ELR (cell line): ENCODE measurements around the gene SCP2.
"Not testable (repeated sequence)": the region's sequence is repeated elsewhere in the genome, so short reads cannot be mapped to it uniquely, and the experiment has no call there.

Experiments used
- DNase-seq: peaks from one replicate; pipeline ENCODE4 v3.0.0-alpha.2; 2015; ENCODE audit warnings: low read depth

SCP2 gene

DNA sequence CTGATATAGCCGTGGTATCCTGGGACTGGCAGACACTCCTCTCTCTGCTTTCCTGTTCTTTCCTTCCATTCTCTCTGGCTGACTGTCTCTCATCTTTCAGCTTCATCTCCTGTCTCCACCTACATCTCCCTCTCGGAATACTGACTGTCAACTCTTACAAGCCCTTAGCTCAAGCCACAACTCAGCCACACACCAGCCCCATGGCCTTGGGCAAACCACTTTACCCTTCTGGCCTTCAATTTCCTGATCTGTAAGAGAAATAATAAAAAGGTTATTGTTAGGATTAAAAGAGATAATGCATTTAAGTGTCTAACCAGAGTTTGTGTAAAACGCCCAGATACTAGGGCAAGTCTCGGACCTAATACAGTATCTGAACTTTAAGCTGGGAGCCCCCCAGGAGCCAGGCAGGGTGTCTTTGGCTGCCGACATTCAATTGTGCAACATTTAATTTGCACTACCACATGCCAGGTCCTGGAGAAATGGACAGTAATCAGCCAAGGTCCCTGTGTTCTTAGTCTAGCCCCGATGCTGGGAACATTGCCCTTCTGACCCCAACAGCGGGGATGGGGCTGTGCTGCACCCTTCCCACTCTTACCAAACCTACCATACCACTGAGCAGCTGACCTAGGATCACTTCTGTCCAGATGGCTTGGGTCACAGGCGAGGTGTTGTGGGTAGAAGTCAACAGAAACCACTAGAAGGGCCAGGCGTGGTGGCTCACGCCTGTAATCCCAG is 10.7 kb upstream of the SCP2 start:
- DNase-seq = no peak

DNA sequence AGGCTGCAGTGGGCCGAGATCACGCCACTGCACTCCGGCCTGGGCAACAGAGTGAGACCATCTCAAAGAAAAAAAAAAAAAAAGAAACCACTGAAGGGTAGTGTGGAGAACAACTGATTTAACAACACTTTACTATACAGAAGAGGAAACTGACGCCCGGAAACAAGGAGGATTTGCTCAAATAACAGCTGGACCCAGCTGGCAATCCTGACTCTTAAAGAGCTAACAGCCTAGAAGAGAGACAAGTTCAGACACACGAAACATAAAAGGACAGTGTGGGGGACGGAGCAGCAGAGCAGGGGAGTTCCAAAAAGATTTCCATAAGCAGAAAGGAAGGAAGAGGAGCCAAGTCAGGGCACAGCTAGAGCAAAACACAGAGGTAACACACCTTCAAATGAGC is 9.9 kb upstream of the SCP2 start:
- no peak for DNase-seq

DNA sequence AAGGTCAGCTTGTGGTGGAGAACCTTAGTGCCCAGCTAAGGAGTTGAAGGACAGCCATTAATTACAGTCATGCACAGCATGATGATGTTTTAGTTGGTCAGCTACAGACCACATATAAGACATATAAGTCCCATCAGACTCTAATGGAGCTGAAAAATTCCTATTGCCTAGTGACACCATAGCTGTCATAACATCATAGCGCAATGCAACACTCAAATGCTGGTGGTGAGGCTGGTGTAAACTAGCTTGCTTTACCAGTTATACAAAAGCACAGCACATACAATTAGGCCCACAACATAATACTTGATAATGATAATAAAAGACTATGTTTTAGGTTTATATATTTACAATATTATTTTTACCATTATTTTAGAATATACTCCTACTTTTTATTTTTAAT is 9.5 kb upstream of the SCP2 start:
- DNase-seq = no peak

DNA sequence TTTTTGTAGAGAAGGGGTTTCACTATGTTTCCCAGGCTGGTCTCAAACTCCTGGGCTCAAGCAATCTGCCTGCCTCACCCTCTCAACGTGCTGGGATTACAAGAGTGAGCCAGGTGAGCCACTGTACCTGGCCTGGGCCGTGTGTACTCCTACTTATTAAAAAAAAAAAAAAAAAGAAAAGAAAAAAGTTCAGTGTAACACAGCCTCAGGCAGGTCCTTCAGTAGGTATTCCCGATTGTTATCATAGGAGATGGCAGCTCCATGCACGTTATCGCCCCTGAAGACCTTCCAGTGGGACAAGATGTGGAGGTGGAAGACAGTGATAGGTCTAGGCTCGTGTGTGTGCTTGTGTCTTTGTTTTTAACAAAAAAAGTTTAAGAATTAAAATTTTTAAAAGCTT is 8.9 kb upstream of the SCP2 start:
- DNase-seq = no peak

DNA sequence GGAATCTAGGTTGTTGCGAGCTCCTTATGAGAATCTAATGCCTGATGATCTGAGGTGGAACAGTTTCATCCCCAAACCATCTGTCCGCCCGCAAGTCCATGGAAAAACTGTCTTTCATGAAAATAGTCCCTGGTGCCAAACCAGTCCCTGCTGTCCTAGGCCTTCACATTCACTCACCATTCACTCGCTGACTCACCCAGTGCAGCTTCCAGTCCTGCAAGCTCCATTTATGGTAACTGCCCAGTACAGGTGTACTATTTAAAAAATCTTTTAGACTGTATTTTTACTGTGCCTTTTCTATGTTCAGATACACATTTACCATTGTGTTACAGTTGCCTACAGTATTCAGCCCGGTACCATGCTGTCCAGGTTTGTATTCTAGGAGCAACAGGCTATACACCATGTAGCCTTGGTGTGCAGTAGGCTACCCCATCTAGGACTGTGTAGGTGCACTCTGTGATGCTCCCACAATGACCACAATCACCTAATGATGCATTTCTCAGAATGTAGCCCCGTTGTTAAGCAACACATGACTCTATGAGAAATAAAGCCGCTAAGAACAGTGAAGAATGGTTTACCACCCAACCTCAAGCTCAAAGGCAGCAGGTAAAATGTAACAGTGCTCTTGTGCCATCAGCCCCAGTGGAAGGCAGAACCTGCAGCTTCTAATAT is 7.9 kb upstream of the SCP2 start:
- no peak for DNase-seq

DNA sequence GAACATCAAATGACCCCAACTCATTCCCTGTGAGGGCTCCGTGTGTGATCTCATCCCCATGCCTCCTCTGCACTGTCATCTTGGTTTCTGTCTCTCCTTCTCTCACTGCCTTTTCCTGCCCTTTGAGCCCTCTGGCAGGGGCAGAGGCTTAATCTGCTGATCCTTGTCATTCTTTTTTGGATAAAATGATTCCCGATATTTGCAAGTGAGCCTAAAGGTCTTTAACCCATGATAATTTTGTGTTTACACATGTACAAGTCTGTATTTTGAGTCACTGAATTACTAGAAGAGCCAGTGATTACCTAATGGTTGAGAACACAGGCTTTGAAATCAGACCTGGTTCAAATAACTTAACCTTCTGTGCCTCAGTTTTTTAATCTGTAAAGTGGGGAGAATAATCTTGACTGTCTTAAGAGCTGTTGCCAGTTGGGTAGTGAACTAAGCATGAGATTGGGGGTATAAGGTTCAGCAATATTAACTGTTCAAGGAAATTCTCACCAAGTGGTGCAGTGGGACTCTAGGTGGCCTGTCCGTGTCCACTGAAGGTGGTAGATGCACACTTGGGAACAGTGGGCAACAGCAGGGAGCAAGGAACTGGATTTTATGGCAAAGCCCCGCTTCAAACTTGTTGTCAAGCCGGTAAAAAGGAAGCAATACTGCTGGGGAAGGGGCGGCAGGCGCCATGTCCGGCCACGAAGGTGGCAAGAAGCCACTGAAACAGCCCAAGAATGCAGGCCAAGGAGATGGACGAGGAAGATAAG is 7.2 kb upstream of the SCP2 start:
- no peak for DNase-seq

DNA sequence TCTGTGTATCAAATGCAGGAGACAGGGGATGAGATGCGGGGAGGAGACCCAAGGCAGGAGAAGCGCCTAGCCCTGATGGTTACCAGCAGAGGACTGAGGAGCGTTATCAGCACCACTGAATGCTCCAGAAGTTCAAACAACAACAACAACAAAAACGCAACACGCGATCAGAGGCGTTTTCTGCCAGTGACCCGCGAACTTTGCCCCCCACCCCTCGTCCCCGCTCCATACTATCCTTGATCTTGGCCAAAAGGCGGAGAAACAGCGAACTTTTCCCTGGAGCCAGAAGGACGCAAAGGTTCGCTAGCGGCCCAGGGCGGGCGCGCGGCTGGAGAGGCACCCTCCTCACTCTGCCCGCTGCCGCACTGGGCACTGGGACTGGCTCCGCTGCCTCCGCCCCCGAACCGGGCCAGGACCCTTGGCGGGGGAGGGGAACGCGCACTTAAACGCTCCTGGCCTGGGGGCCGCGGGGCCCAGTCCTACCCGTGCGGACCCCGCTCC is 6.2 kb upstream of the SCP2 start:
- peak; percentile 35 for DNase-seq

DNA sequence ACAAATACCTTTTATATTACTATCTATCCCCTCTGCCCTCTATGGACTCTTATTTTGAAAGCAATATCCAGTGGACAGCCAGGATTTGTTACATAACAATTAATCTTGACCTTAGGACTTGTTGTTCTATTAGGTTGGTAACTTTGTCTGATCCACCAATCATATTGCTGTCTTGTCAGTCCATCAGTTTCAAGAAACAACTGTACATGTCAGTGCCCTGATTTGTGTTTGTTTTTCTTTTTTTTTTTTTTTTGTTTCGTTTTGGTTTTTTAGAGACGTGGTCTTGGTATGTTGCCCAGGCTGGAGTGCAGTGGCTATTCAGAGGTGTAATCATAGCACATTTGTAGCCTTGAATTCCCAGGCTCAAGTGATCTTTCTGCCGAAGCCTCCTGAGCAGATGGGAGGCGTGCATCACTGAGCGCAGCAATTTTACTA is 1.5 kb upstream of the SCP2 start:
- DNase-seq = no peak

DNA sequence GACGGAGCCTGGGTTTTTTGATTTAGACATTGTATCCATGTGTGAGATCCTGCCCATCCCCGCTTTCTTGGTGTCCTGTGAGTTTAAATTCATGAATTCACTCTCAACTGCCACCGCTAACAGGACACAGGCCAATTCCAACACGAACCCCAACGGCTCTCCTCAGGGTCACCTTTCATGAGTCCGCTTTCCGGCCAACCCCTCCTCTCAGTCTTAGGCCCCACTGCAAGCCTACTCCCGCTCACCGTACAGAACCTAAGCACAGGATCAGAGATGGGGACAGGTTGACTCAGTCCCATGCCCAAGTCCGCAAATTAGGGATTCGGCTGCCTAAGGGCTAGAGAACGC is 238 bp upstream of the SCP2 start:
- DNase-seq = no peak

DNA sequence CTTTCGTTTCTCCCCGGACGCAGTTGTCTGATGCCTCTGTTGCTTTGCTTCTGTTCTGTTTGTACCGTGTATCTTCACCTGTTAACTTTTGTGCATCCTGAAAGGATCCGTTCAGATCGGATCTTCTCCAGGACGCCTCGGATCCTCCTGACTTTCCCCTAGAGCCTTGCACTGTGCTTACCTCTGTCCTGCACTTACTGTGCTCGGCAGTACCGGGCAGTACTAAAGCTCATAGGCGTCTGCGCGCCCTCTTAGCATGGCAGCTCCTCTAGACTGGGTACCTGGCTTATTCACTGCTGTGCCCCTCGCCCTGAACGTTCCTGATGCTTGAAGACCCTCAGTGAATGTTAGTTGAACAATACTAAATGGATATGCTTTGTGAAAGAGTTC is 934 bp downstream of the SCP2 start:
- no peak for DNase-seq

DNA sequence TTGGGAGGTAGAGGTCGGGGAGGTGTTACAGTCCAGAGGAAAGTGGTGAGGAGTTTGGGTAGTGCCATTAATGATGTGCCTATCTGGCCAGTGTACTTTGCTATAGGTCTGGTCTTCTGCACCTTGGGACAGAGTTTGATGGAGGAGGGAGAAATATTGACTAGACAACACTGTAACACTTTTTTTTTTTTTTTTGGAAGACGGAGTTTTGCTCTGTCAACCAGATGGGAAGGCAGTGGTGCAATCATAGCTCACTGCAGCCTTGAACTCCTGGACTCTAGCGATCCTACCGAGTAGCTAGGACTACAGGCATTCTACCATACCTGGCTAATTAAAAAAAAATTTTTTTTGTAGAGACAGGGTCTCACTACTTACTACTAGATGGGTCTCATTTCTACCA is 1.9 kb downstream of the SCP2 start:
- DNase-seq = no peak

DNA sequence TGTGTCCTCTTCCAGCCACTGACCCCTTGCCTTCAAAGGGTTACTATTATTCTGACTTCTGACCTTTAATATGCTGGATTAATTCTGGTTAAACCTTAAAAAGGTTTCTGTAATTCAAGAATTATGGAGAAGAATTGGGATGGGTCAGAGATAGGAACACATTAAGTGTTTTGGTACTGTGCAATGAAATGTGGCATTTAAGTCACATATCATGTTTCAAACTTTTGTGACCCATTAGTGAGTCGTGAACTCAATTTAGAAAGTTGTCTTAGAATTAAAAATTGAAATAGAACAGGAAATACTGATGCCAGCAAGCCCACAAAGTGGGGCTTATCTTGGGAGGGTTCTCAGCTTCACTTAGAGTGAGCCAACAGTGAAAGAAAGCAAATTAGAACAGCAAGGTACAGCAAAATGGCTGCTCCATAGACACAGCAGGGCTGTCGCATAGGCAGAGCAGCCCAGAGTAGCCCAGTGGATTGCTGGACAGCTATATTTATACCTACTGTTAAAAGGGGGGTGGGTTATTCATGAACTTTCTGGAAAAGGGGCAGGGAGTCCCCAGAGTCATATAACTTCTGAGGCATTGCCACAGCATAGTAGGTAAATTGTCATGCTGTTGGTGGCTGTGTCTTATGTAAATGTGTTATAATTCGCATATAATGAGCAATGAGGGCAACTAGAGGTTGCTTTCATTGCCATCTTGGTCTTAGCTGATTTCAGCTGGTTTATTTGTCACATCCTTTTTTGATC is 10.5 kb downstream of the SCP2 start:
- no peak for DNase-seq

DNA sequence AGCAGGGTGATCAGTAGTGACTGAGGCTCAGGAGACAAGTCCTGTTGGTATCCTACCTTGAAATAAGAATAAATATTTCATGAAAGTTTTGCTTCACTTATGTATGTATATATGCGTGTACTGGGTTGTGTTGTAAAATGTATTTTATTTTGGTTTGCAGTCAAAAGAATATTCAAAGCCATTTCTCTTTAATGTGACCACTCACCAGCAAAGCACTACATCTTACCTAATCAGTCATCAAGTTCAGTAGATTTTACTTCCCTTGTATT is 11.0 kb downstream of the SCP2 start:
- DNase-seq = no peak

DNA sequence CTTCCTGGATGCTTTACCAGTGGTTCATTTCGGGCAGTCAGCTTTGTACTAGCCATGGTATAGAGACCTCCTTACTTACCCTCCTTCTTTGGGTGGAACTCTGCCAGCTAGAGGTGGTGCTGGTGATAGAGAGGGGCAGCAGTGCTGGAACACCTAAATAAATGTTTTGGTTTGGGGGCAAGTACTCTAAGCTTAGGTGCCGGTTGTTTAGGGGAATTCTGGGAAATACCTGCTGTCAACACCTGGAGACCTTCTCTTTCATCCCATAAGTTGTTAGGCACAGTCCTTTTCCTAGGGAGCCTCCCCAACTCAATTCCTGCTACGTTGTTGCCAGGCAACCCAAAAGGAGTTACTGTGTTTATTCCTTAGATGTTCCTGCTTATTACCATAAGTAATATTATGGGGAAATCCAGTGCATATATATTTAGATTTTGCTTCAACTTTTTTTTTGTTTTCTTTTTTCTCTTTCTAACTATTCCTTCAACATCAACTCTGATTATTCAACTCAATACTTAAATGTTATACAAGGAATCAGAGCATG is 16.9 kb downstream of the SCP2 start:
- DNase-seq = no peak

DNA sequence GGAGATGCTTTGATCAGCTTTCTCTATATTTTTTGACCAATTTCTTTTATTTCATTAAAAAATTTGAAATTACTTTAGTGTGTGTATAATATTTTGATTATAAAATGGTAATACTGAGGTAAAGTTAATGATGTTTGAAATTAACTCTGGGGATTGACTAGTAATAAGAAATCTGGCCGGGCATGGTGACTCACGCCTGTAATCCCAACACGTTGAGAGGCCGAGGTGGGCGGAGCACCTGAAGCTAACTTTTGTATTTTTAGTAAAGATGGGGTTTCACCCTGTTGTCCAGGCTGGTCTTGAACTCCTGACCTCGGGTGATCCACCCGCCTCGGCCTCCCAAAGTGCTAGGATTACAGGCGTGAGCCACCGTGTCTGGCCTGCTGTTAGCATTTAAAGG is 17.5 kb downstream of the SCP2 start:
- no peak for DNase-seq

DNA sequence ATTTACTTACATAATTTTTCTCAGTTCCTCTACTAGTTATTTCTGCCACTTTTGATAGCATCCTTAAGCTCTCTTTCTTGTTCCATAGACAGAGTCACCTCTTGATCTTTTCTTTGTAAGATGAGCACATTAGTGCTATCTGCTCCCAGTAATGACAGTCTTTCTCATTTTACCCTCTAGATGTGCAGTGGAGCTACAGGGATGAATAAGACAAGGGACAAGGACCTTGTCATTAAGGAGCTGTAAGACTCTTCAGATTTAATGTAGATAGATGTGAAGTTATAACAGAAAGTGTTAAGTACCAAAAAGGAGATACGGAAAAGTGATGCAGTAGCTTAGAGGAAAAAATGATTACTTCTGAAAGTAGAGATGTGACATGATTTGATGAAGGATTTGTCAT is 20.4 kb downstream of the SCP2 start:
- DNase-seq = no peak

DNA sequence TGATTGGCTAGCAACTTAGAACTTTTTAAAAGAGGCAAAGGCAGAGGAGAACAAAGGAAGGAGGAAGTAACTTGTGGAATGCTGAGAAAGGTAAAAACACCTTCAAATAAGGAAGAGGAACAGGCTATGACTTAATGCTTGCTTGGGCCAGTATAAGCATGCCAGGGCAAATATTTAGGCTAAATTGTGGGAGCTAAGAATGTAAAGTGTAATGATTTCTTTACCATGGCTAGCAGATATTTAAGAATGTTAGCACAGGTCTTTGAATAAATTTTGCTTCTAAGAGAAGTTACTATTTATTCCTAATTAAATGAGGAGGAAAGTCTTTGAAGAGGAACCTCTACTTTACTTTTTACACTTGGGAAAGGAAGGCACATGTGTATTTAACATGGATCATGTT is 22.5 kb downstream of the SCP2 start:
- not testable (repeated sequence) for DNase-seq

DNA sequence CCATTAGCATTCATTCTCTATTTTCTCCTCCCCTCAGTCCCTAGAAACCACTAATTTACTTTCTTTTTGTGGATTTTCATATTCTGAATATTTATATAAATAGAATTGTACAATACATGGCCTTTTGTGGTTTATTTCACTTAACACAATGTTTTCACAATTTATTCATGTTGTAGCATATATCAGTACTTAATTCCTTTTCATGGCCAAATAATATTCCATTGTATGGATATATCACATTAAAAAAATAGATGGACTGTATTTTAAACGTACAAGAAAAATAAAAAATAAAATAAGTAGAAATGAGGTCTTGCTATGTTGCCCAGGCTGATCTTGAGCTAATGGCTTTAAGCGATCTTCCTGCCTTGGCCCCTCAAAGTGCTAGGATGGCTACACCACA is 25.0 kb downstream of the SCP2 start:
- DNase-seq = no peak

DNA sequence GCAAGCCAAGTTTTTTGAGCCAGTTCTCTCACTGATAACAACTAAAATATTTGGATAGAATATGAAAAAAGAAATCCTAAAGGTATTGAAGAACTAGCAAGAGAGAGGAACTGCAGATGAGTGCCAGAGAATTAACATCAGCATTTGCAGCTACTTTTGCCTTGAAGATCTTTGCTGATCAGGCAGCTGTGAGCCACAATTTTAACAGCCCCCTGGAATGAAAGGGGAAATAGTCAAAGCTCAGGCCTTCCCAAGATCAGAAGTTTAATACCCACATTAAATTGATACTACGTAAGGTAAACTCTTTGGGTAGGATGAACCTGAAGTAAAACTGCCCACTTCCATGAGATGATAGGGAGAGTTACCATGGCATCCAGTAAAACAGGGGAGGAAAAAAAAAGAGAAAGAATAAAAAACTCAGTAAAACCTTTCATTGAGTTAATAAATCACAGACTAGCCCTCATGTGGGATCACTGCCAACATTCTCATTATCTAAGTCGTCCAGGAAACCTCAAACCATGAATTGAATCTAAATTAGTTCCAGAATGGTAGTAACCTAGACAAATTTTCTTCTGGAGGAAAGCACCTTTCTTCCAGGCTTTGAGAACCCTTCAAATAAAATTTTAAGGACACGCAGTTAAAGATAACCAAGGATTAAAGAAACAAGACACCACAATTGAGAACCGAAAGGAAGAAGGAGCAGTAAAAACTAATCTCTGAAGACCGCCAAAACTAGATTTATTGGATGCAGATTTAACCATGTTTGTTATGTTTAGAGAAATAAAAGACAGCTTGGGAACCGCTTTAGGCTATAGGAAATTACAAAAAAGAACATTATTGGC is 28.3 kb downstream of the SCP2 start:
- DNase-seq = peak; percentile 69

DNA sequence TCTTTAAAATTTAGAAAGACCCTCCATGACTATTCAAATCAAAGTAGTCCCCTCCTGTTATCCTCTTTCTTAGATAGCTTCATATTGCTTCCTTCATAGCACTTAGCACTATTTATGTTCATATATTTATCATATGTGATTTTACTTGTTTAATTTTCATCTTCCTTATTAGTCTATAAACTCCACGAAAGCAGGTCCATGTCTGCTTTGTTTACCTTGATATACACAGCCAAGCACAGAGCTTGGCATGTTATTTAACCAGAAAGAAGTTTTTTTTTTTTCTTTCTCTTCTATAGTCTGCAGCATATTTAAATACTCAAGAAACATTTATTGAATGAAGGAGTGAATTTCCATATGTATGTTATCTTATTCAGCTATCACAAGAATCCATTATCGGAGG is 36.0 kb downstream of the SCP2 start:
- DNase-seq = no peak

DNA sequence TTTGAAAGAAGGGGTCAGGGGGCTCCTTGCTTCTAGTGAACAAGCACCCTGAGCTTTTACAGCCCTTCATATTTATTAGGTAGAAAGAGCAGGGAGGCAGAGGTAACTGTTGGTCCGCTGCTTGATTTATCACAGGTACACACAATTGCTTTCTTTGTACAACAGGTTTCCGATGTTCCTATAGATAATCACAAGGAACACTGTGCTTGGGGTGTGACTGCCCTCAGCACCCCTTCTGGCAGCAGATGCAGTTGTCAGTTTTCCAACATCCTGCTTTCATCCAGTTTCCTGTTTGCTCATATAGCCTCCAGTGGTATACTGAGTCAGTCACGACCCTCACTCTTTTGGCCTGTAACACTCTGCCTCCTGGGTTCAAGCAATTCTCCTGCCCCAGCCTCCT is 40.6 kb downstream of the SCP2 start:
- peak; percentile 7 for DNase-seq

DNA sequence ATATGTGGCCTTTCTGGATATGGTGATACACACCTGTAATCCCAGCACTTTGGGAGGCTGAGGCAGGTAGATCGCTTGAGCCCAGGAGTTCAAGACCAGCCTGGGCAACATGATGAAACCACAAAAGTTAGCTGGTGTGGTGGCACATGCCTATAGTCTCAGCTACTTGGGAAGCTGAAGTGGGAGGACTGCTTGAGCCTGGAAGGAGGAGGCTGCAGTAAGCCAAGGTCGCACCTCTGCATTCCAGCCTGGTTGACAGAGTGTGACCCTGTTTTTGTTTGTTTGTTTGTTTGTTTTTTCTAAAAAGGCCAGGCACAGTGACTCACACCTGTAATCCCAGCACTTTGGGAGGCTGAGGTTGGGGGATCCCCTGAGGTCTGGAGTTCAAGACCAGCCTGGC is 42.2 kb downstream of the SCP2 start:
- not testable (repeated sequence) for DNase-seq
